GM18508 (cell line): Measurements from ENCODE around the gene INPP5J.

Experiments
- ATAC-seq: cut with Tn5 transposase; IDR thresholded peaks from one replicate; pipeline ENCODE4 v1.9.1; 2021; ENCODE audit warnings: moderate number of reproducible peaks; ENCODE audit not compliant: insufficient read depth, unreplicated experiment

INPP5J gene

GRCh38 chr22:31179345-31179744 is 56.6 kb downstream of the INPP5J start:
- no peak for ATAC-seq

- no peak for ATAC-seq
These were observed 61.2 kb downstream of the INPP5J start for GRCh38 chr22:31184015-31184414.
